Stimulated activated naive CD4-positive, alpha-beta T cell treated with Interleukin-2 at 50 U/mL for 16 hours (primary cell): Measurements from ENCODE around the gene GRID1.

Experiments
- DNase-seq: peaks from one replicate; lab custom pipeline; 2025; lab: John Stamatoyannopoulos, UW

GRID1 gene

GRCh38 chr10:86366033-86366901 is at the start of gene GRID1:
Gene GRID1 (minus strand): TSS chr10:86366795.
- no peak for DNase-seq

DNA sequence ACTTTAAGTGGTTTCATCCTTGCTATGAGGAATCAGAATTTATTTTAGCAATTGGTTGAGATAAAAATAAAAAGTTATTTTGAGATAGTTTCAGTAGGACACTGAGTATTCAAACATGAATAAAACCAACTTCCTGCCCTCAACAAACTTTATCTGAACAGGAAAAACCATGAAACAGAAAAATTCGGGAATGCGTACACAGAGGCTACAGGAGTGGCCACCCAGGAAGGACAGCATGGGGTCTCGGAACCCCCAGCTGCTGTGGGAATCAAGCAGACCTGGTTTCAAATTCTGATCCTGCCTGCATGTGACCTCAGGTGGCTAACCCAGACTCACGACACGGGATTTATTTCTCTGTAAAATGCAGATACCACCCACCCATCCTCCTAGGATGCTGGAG is 49.0 kb upstream of the GRID1 start:
- no peak for DNase-seq

GRCh38 chr10:86415116-86415515 is 48.5 kb upstream of the GRID1 start:
- no peak for DNase-seq

GRCh38 chr10:86413046-86413728 is 46.6 kb upstream of the GRID1 start:
- DNase-seq = no peak

DNA sequence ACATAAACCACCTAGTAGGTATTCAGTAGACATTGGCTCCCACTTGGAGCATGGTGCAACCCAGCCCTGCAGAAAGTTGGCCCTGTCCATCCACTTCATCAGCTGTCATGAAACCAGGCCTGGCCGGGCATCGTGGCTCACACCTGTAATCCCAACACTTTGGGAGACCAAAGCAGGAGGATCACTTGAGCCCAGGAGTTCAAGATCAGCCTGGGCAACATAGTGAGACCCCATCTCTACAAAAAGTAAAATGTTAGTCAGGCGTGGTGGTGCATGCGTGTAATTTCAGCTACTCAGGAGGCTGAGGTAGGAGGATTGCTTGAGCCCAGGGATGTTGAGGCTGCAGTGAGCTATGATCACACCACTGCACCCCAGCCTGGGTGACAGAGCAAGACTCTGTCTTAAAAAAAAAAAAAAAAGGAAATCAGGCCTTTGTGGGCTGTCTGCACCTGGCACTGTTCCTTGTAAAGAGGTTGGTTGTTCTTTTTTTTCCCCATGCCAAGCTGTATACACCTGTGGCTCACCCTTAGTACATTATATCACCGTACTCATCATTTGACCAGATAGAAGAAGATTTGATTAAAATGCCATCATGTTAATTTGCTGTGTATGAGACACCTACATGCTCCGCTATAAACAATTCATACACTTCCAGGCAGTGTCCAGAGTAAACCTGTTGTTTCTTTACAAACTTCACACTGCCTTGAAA is 45.4 kb upstream of the GRID1 start:
- no peak for DNase-seq

- DNase-seq = no peak
Observed at GRCh38 chr10:86411281-86411841, 44.8 kb upstream of the GRID1 start.

DNA sequence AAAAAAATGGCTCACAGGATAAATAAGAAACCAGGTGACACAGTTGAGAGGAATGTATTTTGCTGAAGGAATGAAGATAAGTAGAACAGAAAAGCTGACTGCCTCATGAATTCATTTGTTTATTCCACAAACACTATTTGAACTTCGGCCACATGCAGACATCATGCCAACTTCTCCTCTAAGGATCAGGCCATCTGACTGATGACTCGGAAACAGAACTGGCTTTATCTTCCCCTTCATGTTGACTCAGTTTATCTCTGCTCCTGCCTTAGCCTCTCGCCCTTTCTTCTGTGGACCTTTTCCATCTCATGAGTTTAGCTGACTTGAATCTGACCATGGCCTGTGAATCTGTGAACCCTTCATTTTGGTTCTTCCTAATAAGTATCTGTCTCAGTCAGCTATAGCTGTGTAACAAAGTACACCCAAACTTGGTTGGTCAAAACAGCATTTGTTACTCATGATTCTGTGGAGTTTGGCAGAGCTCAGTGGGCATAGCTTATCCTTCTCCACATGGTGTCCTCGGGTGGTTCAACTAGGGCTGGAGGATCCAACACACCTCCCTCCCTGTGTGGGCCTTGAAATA is 44.0 kb upstream of the GRID1 start:
- no peak for DNase-seq

DNA sequence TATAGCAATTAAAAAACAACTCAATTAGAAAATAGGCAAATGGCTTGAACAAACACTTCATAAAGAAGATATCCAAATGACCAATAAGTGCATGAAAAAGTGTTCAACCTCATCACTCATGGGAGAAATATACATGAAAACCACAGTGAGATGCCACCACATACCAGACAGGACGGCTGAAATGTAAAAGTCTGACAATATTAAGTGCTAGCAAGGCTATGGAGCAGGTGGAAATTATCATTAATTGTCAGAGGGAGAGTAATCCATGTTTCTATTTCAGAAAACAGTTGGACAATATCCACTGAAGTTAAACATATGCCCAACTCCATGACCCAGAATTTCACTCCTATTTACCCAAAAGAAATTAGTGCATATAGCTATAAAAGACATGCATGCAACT is 42.6 kb upstream of the GRID1 start:
- no peak for DNase-seq

DNA sequence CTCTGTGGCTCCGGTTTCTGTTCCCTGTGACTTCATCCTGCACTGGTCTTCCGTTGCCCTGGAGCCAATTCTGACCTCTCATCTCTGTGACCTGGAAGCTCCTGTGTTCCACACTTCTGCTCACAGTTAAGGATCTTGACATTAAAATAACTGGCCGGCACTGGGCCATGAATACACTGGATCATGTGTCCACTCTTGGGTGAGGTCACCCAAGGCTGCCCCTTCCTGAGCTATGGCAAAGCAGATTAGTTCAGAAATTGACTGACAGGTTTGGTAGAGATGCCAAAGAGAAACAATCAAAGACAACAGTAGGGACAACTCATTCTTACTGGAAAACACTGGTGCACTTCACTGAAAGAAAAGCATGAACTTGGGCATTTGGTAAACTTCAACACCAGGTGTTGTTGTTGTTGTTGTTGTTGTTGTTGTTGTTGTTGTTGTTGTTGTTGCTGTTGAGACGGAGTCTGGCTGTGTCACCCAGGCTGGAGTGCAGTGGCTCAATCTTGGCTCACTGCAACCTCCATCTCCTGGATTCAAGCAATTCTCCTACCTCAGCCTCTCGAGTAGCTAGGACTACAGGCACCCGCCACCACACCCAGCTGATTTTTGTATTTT is 36.7 kb upstream of the GRID1 start:
- DNase-seq = no peak

GRCh38 chr10:86402283-86402941 is 35.8 kb upstream of the GRID1 start:
- no peak for DNase-seq

GRCh38 chr10:86401588-86402282 is 35.1 kb upstream of the GRID1 start:
- DNase-seq = no peak

- DNase-seq = peak; percentile 74
Observed at GRCh38 chr10:86400705-86401587, 34.4 kb upstream of the GRID1 start.

DNA sequence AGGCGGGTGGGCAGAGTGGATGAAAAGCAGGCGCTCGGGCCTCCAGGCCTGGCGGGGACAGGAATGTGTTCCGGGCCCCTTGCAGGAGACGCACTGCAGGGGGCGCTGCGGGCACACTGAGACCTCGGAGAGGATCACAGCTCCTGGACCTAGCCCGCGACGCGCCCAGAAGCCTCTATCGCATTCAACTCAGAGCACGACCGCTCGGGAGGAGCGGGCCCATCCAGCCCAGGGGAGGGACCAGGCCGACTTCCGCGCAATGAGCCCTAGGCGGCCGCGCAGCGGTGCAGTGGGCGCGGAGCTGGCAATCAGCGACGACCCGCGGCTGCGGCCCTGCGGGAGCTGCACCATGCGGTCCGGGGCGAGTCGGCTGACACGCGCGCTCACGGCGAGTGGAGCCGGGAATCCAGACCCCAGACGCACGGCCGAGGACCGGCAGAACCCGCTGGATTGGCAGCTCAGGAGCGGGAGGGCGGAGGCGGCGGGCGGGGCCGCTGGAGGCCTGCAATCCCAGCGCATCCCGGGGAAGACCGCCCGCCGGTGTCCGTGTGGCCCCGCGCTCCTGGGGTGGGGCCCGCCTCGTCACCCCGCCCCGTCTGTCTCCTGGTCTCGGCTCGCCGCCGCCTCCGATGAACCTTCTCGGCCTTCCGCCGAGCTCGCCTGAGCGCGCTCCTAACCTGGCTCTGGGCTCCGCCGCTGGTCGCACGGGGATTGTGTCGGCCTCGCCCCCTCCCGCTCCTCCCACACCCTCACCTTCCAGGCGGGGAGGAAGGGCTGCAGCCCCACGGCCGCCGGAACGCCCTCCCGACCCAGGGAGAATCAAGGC is 33.5 kb upstream of the GRID1 start:
- peak; percentile 93 for DNase-seq

- DNase-seq = no peak
Observed at GRCh38 chr10:86399514-86399878, 32.9 kb upstream of the GRID1 start.

GRCh38 chr10:86397120-86397519 is 30.5 kb upstream of the GRID1 start:
- DNase-seq = no peak

- DNase-seq = no peak
Observed at GRCh38 chr10:86393862-86394455, 27.4 kb upstream of the GRID1 start.

DNA sequence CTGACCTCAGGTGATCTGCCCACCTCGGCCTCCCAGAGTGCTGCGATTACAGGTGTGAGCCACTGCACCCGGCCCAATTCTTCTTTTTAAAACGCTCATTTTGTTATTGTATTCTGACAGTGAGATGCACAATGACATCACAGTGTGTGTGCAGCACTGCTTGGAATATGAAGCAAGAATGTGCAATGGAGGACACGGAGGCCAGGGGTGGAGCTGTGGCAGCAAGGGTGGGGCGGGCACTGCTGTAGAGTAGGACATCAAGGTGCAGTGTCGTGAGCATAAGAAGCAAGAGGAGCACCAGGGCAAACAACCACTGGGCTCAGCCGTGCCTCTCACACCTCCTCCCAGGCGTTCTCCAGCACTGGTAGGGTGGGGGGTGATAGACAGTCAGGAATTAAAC is 26.8 kb upstream of the GRID1 start:
- DNase-seq = no peak

GRCh38 chr10:86392723-86393094 is 26.1 kb upstream of the GRID1 start:
- DNase-seq = no peak
